ENCODE measurements around the gene NSUN4.

Gene NSUN4

DNA sequence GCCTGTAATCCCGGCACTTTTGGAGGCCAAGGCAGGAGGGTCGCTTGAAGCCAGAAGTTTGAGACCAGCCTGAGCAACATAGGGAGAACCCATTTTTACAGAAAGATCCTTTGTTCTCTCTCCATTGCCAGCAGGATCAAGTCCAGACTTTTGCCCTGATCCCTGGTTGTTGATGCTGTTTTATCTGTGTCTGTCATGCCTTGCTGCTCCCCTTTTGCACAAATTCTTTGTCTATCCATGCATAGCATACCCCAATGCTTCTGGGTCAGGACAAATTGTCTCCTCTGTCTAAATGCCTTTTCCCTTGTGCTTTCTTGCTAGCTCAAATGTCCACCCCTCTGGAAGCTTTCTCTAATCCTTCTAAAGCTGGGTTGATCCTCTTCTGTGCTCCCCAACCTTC, 28.2 kb downstream of the NSUN4 start:
- DNase-seq: no peak

DNA sequence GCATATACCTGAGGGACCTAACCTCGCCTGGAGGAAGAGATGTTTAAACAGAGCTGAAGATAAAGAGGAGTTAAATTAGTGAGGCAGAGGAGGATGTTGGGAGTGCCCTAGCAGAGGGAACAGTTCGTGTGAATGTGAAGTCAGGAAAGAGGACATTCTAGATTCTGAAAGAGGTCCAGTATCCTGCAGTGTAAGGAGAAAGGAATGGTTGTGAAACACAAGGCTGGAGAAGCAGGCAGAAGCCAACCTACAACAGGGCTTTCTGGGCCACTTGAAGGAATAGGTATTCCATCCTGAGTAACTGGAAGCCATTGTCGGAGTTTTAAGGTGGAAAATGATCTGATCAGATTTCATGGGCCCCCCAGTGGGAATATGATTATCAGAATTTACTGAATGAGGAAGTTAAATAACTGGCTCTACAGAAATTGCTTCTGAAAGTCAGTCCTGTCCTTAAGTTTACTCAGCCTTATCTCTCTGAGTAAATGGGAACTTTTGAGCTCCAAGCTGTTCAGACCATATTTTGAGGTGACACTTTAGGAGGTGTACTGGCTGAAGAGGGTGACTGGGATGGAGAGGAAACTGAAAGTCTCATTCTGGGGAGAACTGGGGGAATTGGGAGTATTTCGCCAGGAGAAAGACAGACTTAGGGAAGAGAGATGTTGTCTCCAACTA, 29.1 kb downstream of the NSUN4 start:
- DNase-seq: no peak

DNA sequence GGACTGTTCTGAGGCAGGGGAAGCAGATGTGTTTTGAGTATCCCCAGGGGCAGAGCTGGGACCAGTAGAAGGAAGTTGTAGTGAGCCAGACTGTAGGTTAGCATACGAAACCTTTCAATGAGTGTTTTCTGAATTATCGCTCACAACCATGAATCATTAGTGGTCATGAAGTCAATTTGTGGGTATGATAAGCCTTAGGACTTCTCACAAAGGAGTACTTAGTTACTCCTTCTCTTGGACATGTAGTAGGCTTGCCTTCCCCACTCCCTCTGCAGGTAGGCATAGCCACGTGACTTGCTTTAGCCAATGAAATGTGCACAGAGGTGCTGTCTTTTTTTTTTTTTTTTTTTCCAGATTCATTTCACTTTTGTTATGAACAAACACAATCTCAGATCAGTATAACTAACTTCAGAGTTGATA, 29.6 kb downstream of the NSUN4 start:
- DNase-seq: no peak

DNA sequence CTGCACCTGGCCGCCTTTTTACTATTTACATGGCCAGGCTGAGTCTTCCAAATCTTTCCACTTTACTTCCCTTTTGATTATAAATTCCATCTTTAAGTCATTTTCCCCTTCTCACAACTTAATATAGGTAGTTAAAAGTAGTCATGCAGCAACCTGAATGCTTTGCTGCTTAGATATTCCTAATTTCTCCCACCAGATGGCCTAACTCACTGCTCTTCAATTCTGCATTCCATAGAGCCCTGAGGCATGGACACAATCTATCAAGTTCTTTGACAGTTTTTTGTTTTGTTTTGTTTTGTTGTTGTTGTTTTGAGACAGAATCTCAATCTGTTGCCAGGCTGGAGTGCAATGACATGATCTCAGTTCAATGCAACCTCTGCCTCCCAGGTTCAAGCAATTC, 31.8 kb downstream of the NSUN4 start:
- no peak for DNase-seq

DNA sequence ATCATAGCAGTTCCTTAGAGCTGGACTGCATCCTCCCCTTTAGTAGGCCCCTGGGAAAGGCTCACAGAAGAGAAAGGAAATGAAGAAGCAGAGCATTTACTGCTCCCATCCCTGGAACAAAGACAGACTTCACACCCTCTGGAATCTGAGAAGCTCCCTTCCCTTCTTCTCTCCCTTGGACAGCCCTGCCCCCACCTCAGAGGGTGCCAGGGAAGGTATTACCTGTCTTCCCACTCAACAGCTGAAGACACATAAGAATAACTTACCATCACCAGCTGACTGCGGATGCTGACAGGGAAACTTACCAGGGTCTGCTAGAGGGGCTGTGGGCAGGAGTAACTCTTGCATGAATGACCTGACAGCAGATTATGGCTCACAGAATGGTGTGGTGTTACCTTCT, 39.4 kb downstream of the NSUN4 start:
- no peak for DNase-seq

DNA sequence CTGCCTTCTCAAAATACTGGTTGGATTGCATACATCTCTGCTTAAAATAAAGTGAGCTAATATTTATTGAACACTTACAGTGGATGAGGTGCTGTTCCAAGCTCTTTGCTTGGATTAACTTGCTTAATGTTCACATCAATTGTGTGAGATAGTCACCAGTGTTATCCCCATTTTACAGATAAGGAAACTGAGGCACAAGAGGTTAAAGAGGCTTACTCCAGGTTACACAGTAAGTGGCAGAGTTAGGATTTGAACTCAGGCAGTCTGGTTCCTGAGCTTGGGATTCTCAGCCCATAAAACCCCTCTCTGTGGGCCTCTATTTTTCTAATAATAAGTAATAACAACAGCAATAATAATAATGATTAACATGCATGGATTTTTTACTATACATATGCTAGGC, 39.9 kb downstream of the NSUN4 start:
- DNase-seq: no peak

DNA sequence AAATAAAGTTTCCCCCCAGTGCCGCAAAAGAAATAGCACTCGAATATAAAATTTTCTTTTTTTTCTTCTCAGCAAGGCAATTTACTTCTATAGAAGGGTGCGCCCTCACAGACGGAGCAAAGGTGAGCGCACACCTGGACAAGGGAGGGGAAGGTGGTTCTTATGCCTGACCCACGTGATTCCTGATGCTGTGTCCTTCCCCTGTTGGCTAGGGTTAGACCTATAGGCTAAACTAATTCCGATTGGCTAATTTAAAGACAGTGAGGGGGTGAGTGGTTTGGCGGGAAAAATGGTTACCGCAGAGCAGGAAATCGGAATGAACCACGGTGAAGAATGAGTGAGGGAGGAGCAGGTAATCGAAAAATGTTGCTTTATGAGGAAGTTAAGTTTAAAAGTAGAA, 52.9 kb downstream of the NSUN4 start:
- DNase-seq: no peak

DNA sequence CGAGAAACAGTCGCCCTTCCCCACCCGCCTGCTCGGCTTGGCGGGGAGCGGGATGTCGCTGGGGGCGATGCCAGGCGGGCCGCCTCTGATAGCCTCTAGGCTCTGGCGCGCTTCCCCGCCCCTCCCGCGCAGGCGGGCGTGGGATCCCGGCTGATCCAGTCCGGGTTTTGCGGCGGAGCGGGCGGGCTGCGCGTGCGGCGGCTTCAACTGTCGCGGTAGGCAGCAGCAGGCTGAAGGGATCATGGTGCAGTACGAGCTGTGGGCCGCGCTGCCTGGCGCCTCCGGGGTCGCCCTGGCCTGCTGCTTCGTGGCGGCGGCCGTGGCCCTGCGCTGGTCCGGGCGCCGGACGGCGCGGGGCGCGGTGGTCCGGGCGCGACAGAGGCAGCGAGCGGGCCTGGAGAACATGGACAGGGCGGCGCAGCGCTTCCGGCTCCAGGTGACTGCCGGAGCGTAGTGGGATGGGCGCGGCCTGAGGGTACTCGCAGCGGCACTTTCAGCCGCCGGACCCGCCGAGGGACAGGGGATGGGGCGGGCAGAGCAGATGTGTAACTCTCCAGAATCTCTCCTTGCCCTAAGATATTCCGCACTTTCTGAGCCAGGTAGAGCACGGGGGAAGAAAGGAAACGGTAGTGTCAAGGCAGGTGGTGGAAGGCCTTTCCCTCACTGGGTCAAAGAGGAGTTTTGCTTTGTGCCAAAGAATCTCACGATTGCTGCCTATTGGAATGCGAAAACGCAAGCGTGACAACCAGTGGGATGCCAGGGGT, 53.7 kb downstream of the NSUN4 start, which contains the start of gene FAAH:
Gene FAAH, plus strand, starts transcription at position 210 of the 764 bp plus-strand sequence. Its CDS starts 32 bp downstream, at position 242.
- peak; percentile 50 to 53 for DNase-seq

DNA sequence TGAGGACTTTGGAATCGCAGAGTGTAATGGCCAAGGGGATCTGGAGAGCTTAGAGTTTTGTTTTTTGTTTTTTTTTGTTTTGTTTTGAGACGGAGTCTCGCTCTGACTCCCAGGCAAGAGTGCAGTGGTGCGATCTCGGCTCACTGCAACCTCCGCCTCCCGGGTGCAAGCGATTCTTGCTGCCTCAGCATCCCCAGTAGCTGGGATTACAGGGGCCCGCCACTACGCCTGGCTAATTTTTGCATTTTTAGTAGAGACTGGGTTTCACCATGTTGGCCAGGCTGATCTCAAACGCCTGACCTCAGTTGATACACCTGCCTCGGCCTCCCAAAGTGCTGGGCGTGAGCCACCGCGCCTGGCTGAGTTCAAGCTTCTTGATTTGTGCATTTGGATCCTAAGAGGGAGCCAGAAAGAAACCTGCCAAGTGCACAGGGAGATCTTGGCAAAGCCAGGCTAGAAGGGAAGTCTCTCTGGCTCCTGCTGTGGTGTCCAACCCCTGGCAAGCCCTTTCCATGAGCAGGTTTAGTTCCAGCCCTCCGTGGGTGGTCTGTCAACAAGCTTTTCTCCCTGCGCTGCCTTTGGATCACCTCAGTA, 54.4 kb downstream of the NSUN4 start:
- DNase-seq: no peak

DNA sequence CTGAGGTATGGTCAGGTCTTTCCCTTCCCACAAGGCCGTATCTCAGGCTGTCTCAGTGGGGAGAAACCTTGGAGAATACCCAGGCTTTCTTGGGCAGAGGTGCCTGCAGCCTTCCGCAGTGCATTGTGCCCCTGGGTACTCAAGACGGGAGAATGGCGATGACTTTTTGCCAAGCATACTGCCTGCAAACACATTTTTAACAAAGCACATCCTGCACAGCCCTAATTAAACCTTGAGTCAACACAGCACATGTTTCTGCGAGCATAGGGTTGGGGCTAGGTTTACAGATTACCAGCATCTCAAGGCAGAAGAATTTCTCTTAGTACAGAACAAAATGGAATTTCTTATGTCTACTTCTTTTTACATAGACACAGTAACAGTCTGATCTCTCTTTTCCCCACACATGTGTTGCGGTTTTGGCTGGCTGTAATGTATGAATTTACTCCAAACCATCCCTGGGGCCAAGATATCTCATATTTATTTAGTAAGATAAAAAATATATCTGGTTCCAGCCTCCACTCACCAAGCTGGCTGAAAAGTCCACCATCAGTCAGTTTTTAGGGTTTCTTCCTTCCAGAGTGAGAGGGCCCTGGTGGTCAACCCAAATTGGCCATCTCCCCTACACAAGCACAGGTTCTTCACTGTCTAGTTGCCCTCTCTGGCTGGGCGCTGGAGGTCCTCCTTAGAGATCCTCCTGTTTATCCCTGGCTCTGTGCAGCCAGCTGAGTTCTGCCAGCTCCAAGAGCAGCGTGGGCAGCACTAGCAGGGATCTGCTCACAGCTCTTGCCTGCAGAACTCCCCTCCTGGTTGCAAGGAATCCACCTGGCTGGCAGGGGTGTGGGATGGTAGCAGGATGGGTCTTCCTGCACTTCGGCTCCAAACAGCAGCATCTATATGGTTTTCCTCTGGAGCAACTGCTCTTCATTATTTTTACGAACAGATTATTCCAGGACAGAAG, 56.1 kb downstream of the NSUN4 start:
- DNase-seq: no peak

DNA sequence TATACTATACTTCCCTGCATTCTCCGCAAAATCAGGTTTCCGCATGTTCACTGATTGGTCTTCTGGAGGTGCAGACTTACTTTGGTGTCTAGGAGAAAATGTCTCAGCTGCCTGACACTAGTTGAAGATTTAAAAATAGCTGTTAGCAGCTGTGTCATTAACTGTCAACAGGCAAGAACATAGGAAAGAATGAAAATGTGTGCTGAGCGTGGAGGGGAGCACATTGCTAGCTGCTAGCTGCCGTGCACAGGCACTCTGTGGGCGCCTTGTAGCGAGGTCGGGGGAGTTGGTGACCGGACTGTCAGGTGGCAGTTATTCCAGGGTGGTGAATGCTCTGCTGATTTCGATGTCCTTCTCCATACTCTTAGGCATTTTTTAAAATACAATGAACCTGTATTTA, 58.7 kb downstream of the NSUN4 start:
- no peak for DNase-seq

DNA sequence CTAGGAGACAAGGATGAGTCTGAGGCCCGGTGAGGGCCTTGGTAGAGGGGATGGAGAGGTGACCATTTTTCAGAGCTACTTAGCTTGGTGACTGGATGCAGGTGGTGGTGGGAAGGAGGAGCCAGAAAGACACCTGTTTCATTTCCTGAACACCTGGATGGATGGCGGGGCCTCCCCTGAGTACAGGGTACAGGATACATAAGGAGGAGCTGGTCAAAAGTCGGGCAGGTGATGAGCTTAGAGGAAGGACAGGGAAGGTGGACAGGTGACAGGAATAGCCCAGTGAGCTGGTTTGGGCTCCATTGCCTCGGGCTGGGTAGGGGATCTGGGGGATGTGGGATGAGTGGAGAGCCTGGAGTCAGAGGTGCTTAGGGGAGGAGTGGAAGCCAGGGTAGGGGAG, 59.8 kb downstream of the NSUN4 start:
- DNase-seq: no peak

DNA sequence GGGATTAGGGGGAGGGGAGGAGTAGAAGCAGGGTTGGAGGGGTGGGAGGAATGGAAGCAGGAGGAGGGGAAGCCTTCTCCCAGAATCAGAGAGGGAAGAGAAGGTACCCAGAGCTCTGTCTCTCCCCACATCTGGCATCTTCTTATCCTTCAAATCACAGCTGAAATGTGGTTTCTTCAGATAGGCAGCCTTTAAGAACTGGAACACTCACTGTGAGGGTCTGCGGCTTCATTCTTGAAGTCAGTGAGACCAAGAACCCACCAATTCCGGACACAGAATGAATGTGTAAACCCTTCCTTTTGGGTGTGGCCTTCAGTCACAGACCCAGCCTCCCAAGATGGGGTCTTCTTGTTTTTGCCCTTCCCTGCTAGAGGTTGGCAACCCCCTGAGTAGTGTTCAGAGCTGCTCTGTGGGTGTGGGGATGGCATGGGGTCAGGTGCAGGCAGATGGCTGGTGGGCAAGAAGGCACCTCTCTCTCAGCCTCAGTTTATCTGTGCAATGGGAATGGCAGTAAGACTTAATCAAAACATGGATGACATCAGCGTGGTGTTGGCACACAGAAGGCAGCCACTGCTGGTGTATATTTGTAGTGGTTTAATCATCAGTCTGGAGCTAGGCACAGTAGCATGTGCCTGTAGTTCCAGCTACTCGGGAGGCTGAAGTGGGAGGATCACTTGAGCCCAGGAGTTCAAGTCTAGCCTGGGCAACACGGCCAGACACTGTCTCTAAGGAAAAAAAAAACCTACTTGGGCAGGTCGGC, 60.7 kb downstream of the NSUN4 start:
- no peak for DNase-seq

DNA sequence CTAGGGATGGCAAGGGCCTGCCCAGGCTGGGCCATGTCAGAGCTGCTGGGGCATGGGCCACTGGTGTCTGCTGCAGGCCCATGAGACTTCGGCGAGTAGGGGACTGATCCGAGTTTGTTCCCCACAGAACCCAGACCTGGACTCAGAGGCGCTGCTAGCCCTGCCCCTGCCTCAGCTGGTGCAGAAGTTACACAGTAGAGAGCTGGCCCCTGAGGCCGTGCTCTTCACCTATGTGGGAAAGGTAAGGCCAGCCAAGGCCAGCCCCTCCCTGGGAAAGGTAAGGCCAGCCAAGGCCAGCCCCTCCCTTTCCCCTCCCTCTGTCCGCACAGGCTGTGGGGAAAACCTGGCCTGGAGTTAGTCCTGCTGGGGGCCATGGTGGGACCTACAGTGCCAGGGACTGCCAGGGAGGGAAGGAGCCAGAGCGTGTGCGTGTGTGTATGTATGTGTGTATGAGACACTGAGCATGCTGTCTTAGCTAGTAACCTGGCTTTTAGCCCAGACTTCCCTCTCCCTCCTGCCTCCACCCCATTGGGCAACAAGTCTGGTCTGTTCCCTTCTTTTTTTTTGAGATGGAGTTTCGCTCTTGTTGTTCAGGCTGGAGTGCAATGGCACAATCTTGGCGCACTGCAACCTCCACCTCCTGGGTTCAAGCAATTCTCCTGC, 61.5 kb downstream of the NSUN4 start:
- DNase-seq: peak in 1 of 2 donors; percentile 35

DNA sequence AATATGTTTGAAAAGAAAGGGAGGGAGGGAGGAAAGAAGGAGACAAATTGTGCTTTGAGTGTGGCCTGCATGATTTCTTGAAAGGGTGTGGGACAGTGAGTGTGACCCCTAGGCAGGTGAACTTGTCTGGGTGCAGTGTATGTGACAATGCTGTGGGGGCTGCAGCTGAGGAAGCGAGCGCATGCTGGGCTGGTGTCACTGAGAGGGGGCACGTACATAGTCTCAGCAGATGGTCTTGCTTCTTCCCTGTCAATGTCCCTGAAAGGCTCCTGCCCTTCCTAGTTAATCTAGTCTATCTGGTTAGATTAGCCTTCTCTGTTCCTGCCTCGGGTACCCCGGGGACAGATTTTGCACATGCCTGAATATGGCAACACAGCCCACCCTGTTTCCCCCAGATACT, 63.3 kb downstream of the NSUN4 start:
- no peak for DNase-seq

DNA sequence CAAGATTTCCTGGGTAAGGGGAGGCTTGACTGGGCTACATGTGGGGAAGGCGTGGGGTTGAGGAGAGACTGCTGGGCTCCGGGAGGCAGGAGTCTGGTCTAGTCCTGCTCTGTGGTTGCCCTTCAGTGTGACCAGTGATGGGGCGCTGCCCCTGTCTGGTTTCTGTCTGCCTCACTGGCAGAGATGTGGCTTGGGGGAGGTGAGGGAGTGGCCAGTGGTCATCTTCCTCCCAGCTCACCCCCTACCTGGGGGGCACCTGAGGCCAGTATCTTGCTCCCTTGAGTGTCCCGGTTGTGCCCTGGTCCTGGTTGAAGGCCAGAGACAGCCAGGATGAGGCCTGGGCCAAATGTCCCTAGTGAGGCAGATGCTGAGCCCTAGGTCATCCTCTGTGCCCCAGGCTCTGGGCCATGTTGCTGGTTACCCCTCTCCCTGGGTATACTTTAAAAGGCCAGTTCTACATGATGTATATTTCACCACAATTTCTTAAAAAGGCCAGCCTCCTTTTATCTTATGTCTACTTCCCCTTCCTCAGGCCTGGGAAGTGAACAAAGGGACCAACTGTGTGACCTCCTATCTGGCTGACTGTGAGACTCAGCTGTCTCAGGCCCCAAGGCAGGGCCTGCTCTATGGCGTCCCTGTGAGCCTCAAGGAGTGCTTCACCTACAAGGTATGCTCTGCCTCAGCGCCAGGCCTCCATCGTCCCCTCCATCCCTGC, 64.0 kb downstream of the NSUN4 start:
- DNase-seq: no peak

DNA sequence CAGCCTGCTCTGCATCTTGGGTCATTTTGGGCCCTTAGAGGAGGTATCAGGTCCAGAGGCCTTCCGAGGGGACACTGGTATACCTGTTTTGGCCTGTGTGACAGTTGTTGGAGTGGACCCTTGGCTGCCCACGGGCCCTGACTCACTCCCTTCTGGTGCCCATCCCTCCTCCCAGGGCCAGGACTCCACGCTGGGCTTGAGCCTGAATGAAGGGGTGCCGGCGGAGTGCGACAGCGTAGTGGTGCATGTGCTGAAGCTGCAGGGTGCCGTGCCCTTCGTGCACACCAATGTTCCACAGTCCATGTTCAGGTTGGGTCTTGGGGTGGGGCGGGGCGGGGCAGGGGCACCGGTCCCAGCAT, 64.6 kb downstream of the NSUN4 start:
- DNase-seq: no peak

DNA sequence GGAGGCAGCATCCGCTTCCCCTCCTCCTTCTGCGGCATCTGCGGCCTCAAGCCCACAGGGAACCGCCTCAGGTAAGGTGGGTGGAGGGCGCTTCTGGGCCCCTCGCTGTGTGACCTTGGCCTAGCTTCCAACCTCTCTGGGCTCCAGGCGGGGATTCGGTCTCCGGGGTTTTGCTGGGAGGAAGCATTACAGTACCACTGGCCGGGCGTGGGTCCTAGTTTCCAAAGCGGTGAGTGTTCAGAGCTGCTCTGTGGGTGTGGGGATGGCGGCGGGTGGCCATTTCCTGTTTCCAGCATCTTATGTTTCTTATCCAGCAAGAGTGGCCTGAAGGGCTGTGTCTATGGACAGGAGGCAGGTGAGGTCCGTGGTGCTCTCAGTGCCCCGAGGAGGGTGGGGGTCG, 65.1 kb downstream of the NSUN4 start:
- no peak for DNase-seq

DNA sequence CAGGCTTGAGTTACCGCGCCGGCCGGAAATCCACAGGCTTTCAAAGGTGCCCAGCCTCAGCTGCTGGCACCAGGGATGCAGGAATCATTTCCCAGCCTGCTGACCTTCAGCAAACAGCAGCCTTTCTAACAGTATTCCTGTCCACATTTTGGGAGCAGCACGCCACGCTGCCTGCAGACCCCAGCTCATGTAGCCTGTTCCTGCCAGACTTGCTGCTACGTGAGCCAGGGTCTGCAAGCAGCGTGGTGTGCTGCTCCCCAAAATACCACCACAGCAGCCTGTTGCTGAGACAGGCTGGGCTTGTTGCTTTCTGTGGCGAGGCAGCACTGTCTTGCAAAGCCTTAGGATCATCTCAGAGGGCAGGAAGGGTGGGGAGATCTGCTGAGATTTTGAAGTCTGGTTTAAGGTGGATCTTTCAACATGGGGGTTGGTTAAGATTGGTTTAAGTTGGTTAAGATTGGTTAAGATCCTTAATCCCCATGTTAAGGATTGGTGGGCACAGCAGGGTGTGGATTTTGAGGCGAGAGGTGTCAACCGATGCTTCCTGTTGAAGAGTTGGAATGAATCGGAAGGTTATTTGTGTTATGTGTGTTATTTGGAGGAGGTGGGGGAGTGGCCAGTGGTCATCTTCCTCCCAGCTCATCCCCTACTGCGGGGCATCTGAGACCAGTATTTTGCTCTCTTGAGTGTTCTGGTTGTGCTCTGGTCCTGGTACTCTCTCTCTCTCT, 66.4 kb downstream of the NSUN4 start:
- DNase-seq: no peak

DNA sequence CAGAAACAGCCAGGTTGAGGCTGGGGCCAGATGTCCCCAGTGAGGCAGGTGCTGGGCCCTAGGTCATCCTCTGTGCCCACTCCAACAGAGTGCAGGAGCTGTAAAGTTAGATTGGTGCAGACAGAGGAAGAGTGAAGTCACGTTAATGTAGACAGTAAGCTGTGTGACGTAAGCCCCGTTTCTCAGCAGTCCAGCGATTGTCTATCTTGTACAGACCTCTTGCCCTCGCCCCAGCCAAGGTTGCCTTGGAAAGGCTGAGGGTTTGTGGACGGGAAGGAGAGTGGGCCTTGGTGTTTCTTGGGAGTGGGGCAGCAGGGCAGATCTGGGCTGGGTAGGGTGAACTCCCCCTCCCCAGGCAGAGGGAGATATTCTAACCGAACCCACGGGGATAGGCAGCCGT, 67.0 kb downstream of the NSUN4 start:
- no peak for DNase-seq

All from CD4-positive, alpha-beta T cell treated with Interleukin-1 beta for 1 hour (primary cell).